K562 (cell line): ENCODE data around the gene HARS2. TPM values are rescaled to one million over a fixed set of nuclear protein-coding genes. Genes with fewer than 3 reads are reported as not detected.

Experiments used
- CLOCK ChIP-seq: fragments of 250-450 bp; sonication (Bioruptor Pico); IDR thresholded peaks from 2 replicates; pipeline ENCODE4 v1.4.0; 2020; ENCODE audit warnings: mild to moderate bottlenecking, moderate library complexity, borderline replicate concordance
- ELF4 ChIP-seq: fragments of 450-650 bp; formaldehyde crosslinking; IDR thresholded peaks from 2 replicates; pipeline ENCODE4 v1.4.0; 2022; ENCODE audit warnings: missing genetic modification characterization
- HLTF ChIP-seq: fragments of 450-650 bp; IDR thresholded peaks from 2 replicates; pipeline ENCODE4 v1.6.1; 2016
- NR0B1 ChIP-seq: fragments of 450-650 bp; IDR thresholded peaks from one replicate; pipeline ENCODE4 v1.6.1; 2018; ENCODE audit warnings: mild to moderate bottlenecking, moderate library complexity; ENCODE audit not compliant: partially characterized antibody
- NR2C2 ChIP-seq, 2 experiments: fragments of 200-800 bp in 1 of 2; sonication (Bioruptor generic) in 1 of 2; sonication (generic) in 1 of 2; formaldehyde crosslinking in 1 of 2; IDR thresholded peaks; 2 replicates each; pipeline versions ENCODE4 v1.6.1 to v1.8.0; 2016 to 2022; ENCODE audit warnings: mild to moderate bottlenecking in 1 of 2, missing compliant biosample characterization in 1 of 2, missing genetic modification characterization in 1 of 2, missing genetic modification reagents in 1 of 2
- POLR3G ChIP-seq: IDR thresholded peaks from 2 replicates; pipeline ENCODE4 v1.6.1; 2011; ENCODE audit not compliant: insufficient read length, insufficient replicate concordance; ENCODE audit errors: extremely low read depth
- PURB ChIP-seq: sonication (generic); formaldehyde crosslinking; IDR thresholded peaks from 2 replicates; pipeline ENCODE4 v1.9.0; 2021; ENCODE audit warnings: low read depth, mild to moderate bottlenecking, missing genetic modification reagents
- SMAD2 ChIP-seq: fragments of 150-350 bp; IDR thresholded peaks from 2 replicates; pipeline ENCODE4 v1.6.1; 2014; ENCODE audit warnings: low read depth, mild to moderate bottlenecking, low read length
- SMARCB1 ChIP-seq: IDR thresholded peaks from 2 replicates; pipeline ENCODE4 v1.6.1; 2011; ENCODE audit warnings: improper control_type of control experiment, low read depth; ENCODE audit not compliant: insufficient read length
- THRAP3 ChIP-seq: fragments of 450-650 bp; IDR thresholded peaks from 2 replicates; pipeline ENCODE4 v1.6.1; 2016; ENCODE audit warnings: mild to moderate bottlenecking, inconsistent platforms, borderline replicate concordance
- TRIM24 ChIP-seq, 2 experiments: fragments of 450-650 bp; IDR thresholded peaks; 2 replicates each; pipeline ENCODE4 v1.6.1; 2016
- ZNF239 ChIP-seq: fragments of 250-450 bp; sonication (Bioruptor Pico); IDR thresholded peaks from 2 replicates; pipeline ENCODE4 v1.4.0; 2020; ENCODE audit warnings: mild to moderate bottlenecking
- ZNF282 ChIP-seq: sonication (generic); formaldehyde crosslinking; IDR thresholded peaks from 2 replicates; pipeline ENCODE4 v1.8.1; 2023; ENCODE audit warnings: missing genetic modification reagents
- polyA plus RNA-seq, 8 experiments: library from polyadenylated mRNA; depleted of rRNA in 4 of 8; stranded (reverse) in 5 of 8; unstranded in 3 of 8; fragments of >200 nt; fragmentation: Nextera tagmentation in 2 of 8; fragmentation: Illumina TruSeq in 1 of 8; extraction: Ambion mirVana in 2 of 8; extraction: Trizol in 1 of 8; gene quantifications; 2 replicates each; pipeline versions ENCODE4 v1.2.1 to v1.2.3, GENCODE V29; 2011 to 2014; ENCODE audit warnings: inconsistent platforms in 1 of 8, missing spikeins in 1 of 8
- total RNA-seq, 7 experiments: library from RNA; depleted of rRNA in 6 of 7; stranded (reverse); fragments of >200 nt in 6 of 7; fragmentation: Illumina TruSeq in 2 of 7; extraction: Trizol in 2 of 7; gene quantifications; 2 replicates each; pipeline versions ENCODE4 v1.2.1 to v1.2.3, GENCODE V29; 2011 to 2021; ENCODE audit warnings: low replicate concordance in 1 of 7
- TF ChIP-seq, protein P1 (sequence below): fragments of 200-400 bp; formaldehyde crosslinking; IDR thresholded peaks from 2 replicates; pipeline ENCODE4 v1.6.1; 2017; ENCODE audit warnings: mild to moderate bottlenecking, low read depth, low read length, moderate library complexity
- TF ChIP-seq, protein P2 (sequence below): sonication (generic); formaldehyde crosslinking; IDR thresholded peaks from 2 replicates; pipeline ENCODE4 v1.4.0; 2020; ENCODE audit warnings: mild to moderate bottlenecking, missing genetic modification reagents
- TF ChIP-seq, protein P3 (sequence below): fragments of 450-650 bp; formaldehyde crosslinking; IDR thresholded peaks from 2 replicates; pipeline ENCODE4 v1.4.0; 2022; ENCODE audit warnings: missing genetic modification characterization
- TF ChIP-seq, protein P4 (sequence below): sonication (generic); formaldehyde crosslinking; IDR thresholded peaks from 2 replicates; pipeline ENCODE4 v1.8.0; 2022; ENCODE audit warnings: mild to moderate bottlenecking, missing genetic modification reagents

HARS2 gene
- total and polyA plus RNA-seq, 9 of the 15 experiments (the other 6 are each of a cell fraction or from before 2014, with no cell fraction given), result 8.5 to 41.6 (median 27.1) TPM

- TF ChIP-seq POLR3G (peak; percentile 85), NR2C2 (CRISPR knock-in tag; IDR thresholded peaks at IDR 0.05) (no peak), NR2C2 (tag; IDR thresholded peaks at IDR 0.05) (peak; percentile 67), ZNF282 (CRISPR knock-in tag) (no peak), NR0B1 (no peak), HLTF (no peak), SMAD2 (no peak), THRAP3 (no peak), PURB (CRISPR knock-in tag) (no peak), TRIM24 (IDR thresholded peaks at IDR 0.05) (peak in 1 of 2 experiments; percentile 74; a peak in 2 of 4 replicates), CLOCK (no peak), ELF4 (CRISPR knock-in tag) (no peak), SMARCB1 (peak; percentile 36), ZNF239 (CRISPR knock-in tag) (no peak)
- TF ChIP-seq, protein P1, sequence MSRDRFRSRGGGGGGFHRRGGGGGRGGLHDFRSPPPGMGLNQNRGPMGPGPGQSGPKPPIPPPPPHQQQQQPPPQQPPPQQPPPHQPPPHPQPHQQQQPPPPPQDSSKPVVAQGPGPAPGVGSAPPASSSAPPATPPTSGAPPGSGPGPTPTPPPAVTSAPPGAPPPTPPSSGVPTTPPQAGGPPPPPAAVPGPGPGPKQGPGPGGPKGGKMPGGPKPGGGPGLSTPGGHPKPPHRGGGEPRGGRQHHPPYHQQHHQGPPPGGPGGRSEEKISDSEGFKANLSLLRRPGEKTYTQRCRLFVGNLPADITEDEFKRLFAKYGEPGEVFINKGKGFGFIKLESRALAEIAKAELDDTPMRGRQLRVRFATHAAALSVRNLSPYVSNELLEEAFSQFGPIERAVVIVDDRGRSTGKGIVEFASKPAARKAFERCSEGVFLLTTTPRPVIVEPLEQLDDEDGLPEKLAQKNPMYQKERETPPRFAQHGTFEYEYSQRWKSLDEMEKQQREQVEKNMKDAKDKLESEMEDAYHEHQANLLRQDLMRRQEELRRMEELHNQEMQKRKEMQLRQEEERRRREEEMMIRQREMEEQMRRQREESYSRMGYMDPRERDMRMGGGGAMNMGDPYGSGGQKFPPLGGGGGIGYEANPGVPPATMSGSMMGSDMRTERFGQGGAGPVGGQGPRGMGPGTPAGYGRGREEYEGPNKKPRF, result no peak
- TF ChIP-seq, protein P2, sequence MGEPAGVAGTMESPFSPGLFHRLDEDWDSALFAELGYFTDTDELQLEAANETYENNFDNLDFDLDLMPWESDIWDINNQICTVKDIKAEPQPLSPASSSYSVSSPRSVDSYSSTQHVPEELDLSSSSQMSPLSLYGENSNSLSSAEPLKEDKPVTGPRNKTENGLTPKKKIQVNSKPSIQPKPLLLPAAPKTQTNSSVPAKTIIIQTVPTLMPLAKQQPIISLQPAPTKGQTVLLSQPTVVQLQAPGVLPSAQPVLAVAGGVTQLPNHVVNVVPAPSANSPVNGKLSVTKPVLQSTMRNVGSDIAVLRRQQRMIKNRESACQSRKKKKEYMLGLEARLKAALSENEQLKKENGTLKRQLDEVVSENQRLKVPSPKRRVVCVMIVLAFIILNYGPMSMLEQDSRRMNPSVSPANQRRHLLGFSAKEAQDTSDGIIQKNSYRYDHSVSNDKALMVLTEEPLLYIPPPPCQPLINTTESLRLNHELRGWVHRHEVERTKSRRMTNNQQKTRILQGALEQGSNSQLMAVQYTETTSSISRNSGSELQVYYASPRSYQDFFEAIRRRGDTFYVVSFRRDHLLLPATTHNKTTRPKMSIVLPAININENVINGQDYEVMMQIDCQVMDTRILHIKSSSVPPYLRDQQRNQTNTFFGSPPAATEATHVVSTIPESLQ, result peak; percentile 28; the same call in 1 of the 2 replicates
- TF ChIP-seq, protein P3, sequence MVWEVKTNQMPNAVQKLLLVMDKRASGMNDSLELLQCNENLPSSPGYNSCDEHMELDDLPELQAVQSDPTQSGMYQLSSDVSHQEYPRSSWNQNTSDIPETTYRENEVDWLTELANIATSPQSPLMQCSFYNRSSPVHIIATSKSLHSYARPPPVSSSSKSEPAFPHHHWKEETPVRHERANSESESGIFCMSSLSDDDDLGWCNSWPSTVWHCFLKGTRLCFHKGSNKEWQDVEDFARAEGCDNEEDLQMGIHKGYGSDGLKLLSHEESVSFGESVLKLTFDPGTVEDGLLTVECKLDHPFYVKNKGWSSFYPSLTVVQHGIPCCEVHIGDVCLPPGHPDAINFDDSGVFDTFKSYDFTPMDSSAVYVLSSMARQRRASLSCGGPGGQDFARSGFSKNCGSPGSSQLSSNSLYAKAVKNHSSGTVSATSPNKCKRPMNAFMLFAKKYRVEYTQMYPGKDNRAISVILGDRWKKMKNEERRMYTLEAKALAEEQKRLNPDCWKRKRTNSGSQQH (CRISPR knock-in tag), result no peak
- TF ChIP-seq, protein P4, sequence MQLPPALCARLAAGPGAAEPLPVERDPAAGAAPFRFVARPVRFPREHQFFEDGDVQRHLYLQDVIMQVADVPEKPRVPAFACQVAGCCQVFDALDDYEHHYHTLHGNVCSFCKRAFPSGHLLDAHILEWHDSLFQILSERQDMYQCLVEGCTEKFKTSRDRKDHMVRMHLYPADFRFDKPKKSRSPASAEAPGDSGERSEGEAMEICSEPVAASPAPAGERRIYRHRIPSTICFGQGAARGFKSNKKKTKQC (CRISPR knock-in tag), result peak; percentile 90
Measured at GRCh38 chr5:140725799-140726471, 34.7 kb downstream of the HARS2 start (continued).
